Measurements from ENCODE around the gene RCOR1. TPM values are rescaled to one million over a fixed set of nuclear protein-coding genes. Genes with fewer than 3 reads are reported as not detected.
"Not testable (repeated sequence)": the region's sequence is repeated elsewhere in the genome, so short reads cannot be mapped to it uniquely, and the experiment has no call there.

The RCOR1 gene
- total RNA-seq: 21.5 and 24.9 TPM in 2 replicates

DNA sequence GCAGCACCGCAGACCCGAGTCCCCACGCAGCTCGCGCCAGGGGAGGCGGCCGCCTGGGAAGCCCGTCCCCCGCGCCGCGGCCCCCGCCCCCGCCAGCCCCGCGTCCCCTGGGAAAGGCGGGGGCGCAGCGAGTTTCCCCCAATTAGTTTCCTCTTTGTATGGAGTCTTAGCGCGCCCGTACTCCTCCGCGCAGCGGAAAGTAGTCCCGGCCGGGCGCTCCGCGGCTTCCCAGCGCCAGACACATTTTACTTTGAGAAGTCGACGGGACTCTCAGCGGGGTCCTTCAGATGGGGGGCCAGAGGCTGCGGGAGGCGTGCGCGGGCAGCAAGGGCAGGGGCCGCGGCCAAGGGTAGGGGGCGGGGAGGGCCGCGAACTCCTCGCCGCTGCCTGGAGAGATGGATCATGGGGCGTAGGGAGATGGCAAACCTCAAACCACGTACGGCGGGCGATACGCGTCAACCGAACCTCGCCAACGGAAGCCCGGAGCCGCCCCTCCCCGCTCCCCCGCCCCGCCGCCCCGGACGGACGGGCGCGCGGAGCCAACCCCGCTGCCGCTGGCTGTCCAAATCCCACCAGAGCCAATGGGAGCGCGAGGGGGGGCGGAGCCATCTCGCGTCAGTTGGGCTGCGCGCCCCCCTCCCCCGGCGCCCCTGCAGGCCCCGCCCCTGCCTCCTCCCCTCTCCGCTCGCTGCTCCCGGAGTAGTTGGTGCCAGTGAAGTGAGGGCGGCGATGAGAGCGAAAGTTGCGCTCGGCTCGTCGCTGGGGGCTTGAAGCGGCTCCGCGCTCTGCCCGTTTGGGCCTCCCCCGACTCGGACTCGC is at the start of gene RCOR1:
Gene RCOR1, plus strand, starts transcription at position 706 of the 819 bp plus-strand sequence. CDS start 238 bp downstream, outside the sequence.
- intact Hi-C loops (cut with micrococcal nuclease): loop anchor here (1.0 to 10.0 kb wide), 14 partner anchors 24 to 933 kb away; partner anchors contain the start of genes CINP, CKB, DYNC1H1 and HSP90AA1

DNA sequence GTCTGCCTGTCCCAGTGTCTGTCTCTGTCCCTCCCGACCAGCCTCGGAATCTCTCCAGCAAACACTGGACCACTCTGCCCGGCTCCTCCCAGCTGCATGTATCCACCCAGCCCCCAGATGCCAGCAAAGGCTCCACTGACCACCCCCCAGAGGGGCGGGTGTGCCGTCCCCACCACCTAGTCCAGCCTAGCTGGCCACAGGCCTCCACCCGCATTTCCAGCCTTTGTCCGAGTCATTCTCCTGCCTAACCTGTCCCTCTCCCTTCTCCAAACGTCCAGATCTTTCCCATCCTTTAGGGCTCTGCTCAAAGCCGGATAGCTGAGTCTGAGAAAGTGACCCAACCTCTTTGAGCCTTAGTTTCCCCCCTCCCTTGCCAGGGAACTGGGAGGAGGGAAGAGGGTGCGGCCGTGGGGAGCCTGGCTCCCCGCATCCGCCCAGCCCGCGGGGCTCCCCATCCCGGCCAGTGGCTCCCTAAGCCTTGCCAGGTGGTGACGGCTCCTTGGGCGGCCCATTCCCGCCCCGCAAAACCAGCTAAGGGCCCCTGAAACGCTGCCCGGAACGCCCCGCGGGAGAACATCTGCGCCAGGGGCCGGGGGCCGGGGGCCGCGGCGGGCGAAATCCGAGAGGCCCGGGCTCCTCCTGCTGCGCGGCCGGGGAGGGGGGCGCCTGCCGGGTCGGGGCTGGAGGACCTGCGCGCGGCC is 48.3 kb upstream of the RCOR1 start:
- intact Hi-C loops (cut with micrococcal nuclease): no loop called here

DNA sequence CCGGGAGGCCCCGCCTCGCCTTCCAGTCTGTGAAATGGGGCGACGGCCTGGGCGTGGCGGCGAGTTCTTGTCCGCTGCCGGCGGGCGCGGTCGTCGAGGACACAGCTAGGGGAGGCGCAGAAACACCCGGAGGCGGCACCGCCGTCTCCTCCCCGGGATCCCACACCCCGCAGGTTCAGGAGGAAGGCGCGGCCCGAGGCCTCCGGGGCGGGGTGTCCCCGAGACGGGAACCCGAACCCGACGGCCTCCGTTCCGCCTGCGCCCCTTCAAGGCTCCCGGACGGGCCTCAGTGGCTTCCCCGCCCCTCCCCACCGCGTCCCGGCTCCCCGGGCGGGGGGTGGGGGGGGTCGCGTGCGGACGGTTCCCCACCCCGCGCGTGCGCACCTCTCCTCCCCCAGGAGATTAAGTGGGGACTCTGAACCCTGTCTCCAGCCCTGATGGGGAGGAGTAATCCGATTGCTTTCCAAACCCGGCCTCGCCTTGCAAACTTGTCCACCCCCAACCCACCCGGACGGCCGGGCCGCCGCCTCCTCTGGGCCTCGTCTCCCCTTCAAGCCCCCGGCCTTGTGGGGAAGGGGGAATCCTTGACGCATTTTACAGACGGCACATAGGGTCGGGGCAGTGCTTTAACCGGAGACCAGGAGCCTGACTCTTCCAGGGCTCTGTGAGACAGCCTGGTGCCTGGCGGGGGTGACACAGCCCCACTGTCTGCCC is 47.5 kb upstream of the RCOR1 start:
- intact Hi-C loops (cut with micrococcal nuclease): no loop called here

DNA sequence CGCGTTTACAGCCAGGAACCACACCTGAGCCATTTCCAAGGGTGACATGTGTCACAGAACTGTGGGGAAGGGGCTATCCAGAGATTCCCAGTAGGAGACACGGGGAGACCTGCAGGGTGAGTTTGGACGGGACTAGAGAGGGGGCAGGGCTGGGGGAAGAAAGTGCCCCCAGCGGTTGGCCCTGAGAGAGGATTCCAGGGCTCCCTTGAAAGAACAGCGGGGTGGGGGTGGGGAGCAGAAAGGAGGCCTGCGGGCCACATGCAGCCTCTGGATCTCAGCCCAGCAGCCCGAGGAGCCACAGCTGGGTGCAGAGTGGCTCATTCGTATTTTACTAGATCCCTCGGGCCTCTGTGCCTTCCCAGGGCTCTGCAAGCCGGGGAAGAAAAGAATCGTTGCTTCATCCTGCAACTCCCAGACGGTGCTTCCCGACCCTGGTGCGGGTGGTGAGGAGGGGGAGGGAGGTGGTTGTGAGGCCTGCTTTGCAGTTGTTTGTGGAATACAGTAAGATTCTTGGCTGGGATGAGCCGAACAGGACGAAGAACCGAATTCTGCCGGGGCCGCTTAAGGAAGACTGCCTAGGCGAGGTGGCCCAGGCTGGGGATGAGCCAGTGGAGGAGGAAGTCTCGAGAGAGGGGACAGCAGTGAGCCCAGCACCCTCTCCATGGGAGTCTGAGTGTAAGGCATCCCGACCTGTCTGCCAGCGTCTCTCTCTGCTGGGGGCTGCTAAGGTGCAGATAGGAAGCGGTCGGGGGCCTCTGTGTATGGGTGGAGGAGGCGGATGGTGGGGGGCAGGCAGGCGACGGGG is 46.8 kb upstream of the RCOR1 start:
- intact Hi-C loops (cut with micrococcal nuclease): no loop called here

DNA sequence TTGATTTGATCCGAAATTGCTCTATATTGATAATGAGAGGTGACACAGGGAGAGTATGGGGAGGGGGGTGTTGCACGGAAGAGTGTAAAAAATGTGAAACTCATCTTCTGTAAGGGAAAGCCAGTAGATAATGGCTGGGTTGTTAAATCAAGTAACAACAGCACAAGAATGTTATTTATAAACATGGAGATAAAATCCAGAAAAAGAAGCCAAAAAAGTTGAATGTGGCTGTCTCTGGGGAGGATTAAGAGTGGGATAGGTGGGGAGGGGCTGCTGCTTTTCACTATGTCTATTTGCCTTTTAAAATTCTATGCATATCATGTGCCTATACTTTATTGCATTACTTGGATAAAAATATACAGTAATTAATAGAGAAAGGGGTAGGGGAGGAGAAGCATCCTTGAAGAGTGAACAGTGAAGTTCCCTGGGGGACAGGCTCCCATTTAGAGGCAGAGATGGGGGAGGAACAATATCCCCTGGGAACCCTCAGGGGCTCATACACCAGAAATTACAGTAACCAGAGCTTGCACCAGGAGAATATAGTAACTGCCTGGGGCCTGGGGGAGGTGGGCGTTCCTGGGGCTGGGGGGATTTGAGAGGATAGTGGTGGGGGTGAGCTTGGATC is 43.7 kb upstream of the RCOR1 start:
- intact Hi-C loops (cut with micrococcal nuclease): no loop called here

DNA sequence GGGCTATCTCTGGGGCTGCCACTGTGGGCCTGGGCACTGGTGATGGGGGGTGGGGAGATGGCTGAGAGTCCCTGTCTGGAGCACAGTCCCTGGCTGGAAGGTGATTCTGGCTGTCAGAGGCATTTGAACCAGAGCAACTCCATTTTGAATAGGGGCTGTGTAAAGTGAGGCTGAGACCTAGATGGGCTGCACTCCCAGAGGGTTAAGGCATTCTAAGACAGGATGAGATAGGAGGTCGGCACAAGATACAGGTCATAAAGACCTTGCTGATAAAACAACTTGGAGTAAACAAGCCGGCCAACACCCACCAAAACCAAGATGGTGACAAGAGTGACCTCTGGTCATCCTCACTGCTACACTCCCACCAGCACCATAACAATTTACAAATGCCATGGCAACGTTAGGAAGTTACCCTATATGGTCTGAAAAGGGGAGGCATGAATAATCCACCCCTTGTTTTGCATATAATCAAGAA is 41.5 kb upstream of the RCOR1 start:
- intact Hi-C loops (cut with micrococcal nuclease): not testable (repeated sequence)

DNA sequence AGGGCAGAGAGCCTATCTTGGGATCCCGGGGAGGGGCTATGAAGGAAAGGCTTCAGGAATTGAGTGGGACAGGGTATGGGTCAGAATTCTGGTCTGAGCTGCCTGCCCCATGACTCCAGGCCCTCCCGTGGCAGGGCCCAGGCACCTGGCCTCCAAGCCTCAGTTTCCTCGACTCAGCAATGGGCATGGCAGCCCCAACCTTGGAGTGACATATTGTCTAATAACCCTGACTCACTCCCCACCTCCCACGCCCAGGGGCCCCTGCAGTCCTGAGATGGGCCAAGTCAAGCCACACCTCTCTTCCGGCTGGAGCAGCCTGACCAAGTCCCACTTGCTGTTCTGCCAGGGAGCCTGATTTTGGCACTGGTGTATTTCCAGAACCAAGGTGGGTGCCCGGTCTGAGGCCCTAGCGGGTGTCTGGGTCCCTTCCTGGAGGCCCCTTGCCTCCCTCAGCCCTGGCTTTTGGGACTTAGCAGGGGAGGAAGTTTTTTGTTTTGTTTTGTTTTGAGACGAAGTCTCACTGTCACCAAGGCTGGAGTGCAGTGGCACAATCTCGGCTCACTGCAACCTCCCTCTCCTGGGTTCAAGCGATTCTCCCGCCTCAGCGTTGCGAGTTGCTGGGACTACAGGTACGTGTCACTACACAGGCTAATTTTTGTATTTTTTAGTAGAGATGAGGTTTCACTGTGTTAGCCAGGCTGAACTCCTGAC is 40.3 kb upstream of the RCOR1 start:
- intact Hi-C loops (cut with micrococcal nuclease): no loop called here

DNA sequence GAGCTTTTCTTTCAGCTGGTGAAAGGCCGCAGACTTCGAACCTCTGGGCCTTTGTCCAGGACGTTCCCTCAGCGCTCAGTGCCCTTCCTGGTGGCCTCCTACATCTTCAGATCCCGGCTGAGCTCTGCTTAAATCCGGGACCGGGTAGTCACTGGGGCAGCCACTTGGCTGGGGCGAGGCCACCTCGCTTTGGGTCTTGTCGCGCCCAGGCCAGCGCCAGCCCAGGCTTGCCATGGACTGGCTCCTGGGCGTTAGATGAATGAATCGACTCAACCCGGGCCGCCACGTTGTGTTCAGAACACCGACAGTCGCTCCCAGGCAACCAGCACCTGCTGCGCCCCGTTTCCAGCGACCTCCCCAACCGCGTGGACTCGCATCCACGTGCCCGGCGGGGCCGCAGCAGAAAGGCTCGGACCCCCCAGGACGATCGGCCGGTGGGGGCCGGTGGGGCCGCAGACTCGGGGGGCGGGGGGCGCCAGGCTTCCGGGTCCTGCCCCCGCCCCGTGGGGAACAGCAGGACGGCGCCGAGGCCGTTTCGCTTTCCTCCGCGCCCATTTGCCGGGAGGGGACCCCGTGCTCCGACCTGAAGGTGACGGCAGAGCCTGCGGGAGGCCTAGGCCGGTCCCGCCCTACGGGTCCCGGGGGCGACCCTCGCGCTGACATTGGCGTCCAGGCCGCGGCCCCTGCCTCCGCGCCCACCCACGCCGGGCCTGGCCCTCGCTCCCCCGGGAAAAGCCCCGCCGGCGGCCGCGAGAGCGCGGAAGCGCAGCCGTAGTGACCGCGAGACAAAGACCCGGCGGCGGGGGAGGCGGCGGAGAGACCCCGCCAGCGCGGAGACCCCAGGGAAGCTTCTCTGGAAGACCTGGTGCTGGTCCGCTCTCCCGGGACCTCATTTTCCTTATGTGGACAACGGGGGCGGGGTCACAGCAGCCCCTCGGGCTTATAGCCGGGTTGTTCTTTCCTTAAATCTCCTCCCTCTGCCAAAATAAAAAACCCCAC is 37.3 kb upstream of the RCOR1 start:
- intact Hi-C loops (cut with micrococcal nuclease): loop anchor here (1.0 to 2.0 kb wide), 3 partner anchors 13 to 38 kb away; partner anchors contain the start of gene RCOR1

DNA sequence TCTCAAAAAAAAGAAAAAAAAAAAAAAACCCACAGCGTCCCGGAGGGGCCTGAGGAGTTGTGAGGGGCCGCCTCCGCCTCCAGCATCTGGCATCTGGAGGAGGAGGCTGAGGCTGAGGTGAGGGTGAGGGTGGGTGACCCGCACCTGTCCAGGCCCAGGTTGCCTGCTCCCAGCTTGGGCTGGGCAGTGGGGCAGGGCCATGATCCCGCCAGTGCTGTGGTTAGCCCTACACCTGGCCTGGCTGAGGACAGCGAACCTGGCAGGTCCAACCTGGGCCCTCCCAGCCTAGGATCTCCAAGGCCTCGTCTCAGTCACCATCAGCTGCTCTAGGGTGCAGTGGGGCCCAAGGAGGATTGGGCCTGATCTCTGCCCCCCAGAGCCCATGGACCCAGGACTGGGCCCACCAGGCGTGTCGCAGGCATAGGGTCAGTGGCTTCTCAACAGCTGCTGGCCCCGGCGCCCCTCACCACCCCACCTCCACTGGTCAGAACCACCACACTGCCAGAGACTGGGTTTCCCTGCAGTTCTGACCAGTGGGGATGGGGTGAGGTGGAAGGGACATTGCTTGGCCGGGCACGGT is 36.3 kb upstream of the RCOR1 start:
- intact Hi-C loops (cut with micrococcal nuclease): no loop called here

DNA sequence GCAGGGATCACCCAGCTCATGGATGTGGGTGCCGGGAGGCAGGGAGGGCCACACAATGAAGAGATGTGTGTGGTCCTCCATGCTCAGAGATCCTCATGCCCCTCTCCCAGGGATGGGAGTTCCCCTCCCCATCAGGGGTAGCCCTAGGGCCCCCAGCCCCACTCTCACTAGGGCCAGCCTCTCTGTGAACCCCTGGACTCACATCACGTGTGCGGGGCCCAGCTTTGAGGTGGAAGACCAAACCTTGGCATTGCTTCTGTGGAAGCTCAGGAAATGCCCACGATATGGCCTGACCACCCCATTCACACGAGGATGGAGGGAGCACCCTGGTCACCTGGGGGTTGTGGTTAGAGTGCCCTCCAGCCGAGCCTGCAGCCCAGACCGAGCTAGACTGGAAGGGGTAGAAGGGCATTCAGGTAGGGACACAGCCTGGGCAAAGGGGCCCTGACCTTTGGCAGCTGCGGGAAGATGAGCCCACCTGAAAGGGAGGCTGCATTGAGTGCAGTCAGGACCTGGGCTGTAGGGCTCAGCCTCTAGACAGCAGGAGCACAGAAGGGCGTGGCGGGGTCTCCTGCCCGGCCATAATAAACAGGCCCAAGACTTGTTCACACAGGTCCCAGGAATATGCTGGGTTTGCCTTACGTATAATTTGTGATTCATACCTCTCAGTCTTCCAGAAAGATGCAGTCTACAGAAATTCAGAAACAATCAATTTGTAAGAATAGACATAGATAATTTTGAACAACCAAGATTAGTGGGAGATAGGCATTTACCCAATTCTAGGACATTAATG is 34.8 kb upstream of the RCOR1 start:
- intact Hi-C loops (cut with micrococcal nuclease): no loop called here

DNA sequence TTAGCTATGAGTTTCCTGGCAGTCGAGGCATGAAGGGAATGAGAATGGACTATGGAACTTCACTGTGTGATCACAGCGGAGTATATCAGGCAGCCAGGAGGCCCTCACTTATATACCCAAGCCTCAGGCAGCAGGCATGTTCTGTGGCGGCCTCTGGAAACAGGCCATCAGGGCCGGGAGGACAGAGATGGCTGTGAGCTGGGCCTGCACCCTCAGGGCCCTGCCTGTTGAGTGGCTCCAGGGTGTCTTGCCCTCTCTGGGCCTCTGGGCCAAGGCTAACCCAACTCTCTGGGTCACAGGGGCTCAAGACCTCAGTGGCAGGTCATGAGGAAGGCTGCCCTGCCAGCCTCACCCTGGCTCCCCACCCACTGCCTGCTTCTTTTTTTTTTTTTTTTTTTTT is 33.9 kb upstream of the RCOR1 start:
- intact Hi-C loops (cut with micrococcal nuclease): no loop called here

DNA sequence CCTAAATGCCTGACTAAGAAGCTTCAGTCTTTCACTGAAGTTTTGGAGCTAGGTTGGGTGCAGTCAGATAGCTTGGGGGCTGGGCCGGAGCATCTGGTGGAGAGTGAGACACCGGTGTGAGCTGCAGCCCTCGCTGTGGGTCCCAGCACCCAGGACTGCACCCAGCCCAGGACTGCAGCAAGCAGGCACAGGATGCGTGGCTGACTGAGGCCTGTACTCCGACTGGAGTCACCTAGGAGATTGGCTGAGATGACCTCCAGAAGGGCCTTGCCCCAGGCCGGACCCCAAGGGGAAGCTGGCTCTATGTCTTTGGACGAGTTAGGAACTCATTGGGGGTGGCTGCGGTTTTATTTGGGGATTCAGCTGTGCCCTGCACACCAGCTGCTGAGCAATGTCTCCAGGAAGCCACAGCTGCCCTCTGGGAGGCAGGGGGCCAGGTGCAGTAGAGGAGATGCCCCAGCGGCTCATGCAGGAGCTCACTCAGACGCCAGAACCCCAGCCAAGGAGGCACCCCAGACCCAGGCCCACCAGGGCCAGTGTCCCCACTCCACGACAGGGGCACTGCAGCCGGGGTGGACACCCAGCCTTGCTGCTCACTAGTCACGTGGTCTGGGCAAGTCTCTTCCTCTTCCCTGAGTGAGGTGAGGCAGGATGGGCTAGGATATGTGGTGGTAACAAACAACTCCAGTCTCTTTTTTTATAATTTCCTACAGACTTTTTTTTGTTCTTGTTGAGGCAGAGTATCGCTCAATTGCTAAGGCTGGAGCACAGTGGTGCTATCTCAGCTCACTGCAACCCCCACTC is 31.8 kb upstream of the RCOR1 start:
- intact Hi-C loops (cut with micrococcal nuclease): no loop called here

DNA sequence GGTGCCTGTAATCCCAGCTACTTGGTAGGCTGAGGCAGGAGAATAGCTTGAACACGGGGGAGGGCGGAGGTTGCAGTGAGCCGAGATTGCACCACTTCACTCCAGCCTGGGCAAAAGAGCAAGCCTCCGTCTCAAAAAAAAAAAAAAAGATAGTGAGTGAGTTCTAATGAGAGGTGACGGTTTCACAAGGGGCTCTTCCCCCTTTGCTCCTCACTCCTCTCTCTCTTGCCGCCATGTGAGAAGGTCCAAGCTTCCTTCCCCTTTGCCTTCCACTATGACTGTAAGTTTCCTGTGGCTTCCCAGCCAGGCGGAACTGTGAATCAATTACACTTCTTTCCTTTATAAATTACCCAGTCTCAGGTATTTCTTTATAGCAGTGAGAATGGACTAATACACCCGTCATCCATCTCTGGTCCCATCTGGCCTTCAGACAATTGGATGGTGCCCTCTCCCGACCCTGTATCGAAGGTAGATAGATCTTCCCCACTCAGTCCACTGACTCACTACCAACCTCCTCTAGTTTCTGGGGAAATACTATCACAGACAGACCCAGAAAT is 27.0 kb upstream of the RCOR1 start:
- intact Hi-C loops (cut with micrococcal nuclease): no loop called here

DNA sequence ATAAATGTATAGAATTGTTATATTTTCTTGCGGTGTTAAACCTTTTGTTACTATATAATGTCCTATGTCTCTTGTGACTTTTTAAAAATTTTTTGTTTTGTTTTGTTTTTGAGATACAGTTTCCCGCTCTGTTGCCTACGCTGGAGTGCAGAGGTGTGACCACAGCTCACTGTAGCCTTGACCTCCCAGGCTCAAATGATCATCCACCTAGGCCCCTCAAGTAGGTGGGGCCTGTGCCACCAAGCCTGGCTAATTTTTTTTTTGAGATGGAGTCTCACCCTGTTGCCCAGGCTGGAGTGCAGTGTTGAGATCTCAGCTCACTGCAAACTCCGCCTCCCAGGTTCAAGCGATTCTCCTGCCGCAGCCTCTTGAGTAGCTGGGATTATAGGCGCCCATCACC is 26.5 kb upstream of the RCOR1 start:
- intact Hi-C loops (cut with micrococcal nuclease): no loop called here

DNA sequence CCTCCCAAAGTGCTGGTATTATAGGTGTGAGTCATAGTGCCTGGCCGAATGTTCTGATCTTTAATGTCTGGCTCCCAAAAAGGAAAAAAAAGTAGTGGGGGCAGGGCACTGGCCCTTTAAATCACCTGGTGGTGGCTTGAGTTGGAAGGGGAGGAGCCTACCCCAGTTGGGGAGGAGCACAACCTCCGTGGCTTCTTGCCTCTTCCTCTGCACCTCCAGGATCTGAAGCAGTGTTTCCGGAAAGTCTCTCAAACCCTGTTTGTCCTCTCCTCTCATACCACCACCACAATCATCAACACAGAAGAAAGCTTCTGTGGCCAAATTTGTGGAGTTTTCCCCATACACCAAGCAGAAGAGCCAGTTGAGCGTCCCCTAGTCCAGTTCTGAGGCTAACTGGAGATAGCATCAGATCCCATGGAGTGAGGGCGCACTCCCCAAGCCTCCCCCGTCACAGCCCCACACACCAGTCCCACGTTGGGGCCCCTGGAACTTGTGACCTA is 24.3 kb upstream of the RCOR1 start:
- intact Hi-C loops (cut with micrococcal nuclease): loop anchor here (1.0 to 2.0 kb wide), 3 partner anchors 13 to 43 kb away; partner anchors contain the start of gene RCOR1

Data from T-helper 1 cell treated with Interleukin-12 subunit alpha and Interleukin-12 subunit beta and Interleukin-4 antibody, amounts not matched to agents 30 ng/mL and 1 ng/mL, for 36 hours (primary cell).